ENCODE measurements around the gene HLA-DQA1.
"Not testable (repeated sequence)": the region's sequence is repeated elsewhere in the genome, so short reads cannot be mapped to it uniquely, and the experiment has no call there.

HLA-DQA1 gene

GRCh38 chr6:32637219-32637880, at the start of gene HLA-DQA1:
HLA-DQA1 (plus strand) TSS chr6:32637406; CDS start chr6:32637459, 53 bp downstream.
- in situ Hi-C loops (cut with MboI; ENCODE audit: low sequenced_read_pairs) = no loop called here

GRCh38 chr6:32588156-32588555, 49.0 kb upstream of the HLA-DQA1 start:
- in situ Hi-C loops (cut with MboI; ENCODE audit: low sequenced_read_pairs) = no loop called here

- in situ Hi-C loops (cut with MboI; ENCODE audit: low sequenced_read_pairs) = no loop called here
Measured at GRCh38 chr6:32589596-32590449, 47.4 kb upstream of the HLA-DQA1 start, which contains the start of gene HLA-DRB1. HLA-DRB1 (minus strand) TSS chr6:32589848; CDS start chr6:32589742, 106 bp downstream.

- in situ Hi-C loops (cut with MboI; ENCODE audit: low sequenced_read_pairs) = not testable (repeated sequence)
Measured at GRCh38 chr6:32590713-32591112, 46.5 kb upstream of the HLA-DQA1 start.

- in situ Hi-C loops (cut with MboI; ENCODE audit: low sequenced_read_pairs) = no loop called here
Measured at GRCh38 chr6:32597024-32597423, 40.2 kb upstream of the HLA-DQA1 start.

- in situ Hi-C loops (cut with MboI; ENCODE audit: low sequenced_read_pairs) = no loop called here
Measured at GRCh38 chr6:32602383-32602782, 34.8 kb upstream of the HLA-DQA1 start.

GRCh38 chr6:32603222-32603621, 34.0 kb upstream of the HLA-DQA1 start:
- in situ Hi-C loops (cut with MboI; ENCODE audit: low sequenced_read_pairs) = no loop called here

- in situ Hi-C loops (cut with MboI; ENCODE audit: low sequenced_read_pairs) = no loop called here
Measured at GRCh38 chr6:32603888-32604287, 33.3 kb upstream of the HLA-DQA1 start.

- in situ Hi-C loops (cut with MboI; ENCODE audit: low sequenced_read_pairs) = no loop called here
Measured at GRCh38 chr6:32604434-32604877, 32.8 kb upstream of the HLA-DQA1 start.

- in situ Hi-C loops (cut with MboI; ENCODE audit: low sequenced_read_pairs) = no loop called here
Measured at GRCh38 chr6:32607263-32607987, 29.8 kb upstream of the HLA-DQA1 start.

GRCh38 chr6:32607988-32608298, 29.3 kb upstream of the HLA-DQA1 start:
- in situ Hi-C loops (cut with MboI; ENCODE audit: low sequenced_read_pairs) = no loop called here

- in situ Hi-C loops (cut with MboI; ENCODE audit: low sequenced_read_pairs) = no loop called here
Measured at GRCh38 chr6:32608362-32608761, 28.8 kb upstream of the HLA-DQA1 start.

GRCh38 chr6:32609391-32609730, 27.8 kb upstream of the HLA-DQA1 start:
- in situ Hi-C loops (cut with MboI; ENCODE audit: low sequenced_read_pairs) = no loop called here

GRCh38 chr6:32609731-32610640, 27.2 kb upstream of the HLA-DQA1 start:
- in situ Hi-C loops (cut with MboI; ENCODE audit: low sequenced_read_pairs) = no loop called here

- in situ Hi-C loops (cut with MboI; ENCODE audit: low sequenced_read_pairs) = no loop called here
Measured at GRCh38 chr6:32610682-32611296, 26.4 kb upstream of the HLA-DQA1 start.

GRCh38 chr6:32613475-32613874, 23.7 kb upstream of the HLA-DQA1 start:
- in situ Hi-C loops (cut with MboI; ENCODE audit: low sequenced_read_pairs) = no loop called here

- in situ Hi-C loops (cut with MboI; ENCODE audit: low sequenced_read_pairs) = no loop called here
Measured at GRCh38 chr6:32614366-32615081, 22.7 kb upstream of the HLA-DQA1 start.

GRCh38 chr6:32615885-32616532, 21.2 kb upstream of the HLA-DQA1 start:
- in situ Hi-C loops (cut with MboI; ENCODE audit: low sequenced_read_pairs) = no loop called here

- in situ Hi-C loops (cut with MboI; ENCODE audit: low sequenced_read_pairs) = no loop called here
Measured at GRCh38 chr6:32617751-32618150, 19.5 kb upstream of the HLA-DQA1 start.

Measured in HL-60/S4 (cell line).